Kidney (tissue), 14 donors: ENCODE measurements around the gene FOXK1. TPM values are rescaled to one million over a fixed set of nuclear protein-coding genes. Genes with fewer than 3 reads are reported as not detected.

Experiments used
- DNase-seq, 5 donors: peaks; one replicate each; pipeline ENCODE4 v3.0.0-alpha.2; 2013 to 2020
- FAIRE-seq: peaks from 2 replicates; lab custom pipeline; 2012; peaks lifted over from hg19 to GRCh38; lab: Jason Lieb, UNC
- H3K27ac ChIP-seq, 2 donors: one replicate each; pipeline ENCODE4 v1.7.0; 2013; ENCODE audit warnings: low read depth in 2 of 2, low read length in 2 of 2, inconsistent platforms in 1 of 2
- H3K27me3 ChIP-seq: one replicate; pipeline ENCODE4 v1.7.1; 2013; ENCODE audit warnings: low read length, inconsistent platforms; ENCODE audit not compliant: control insufficient read depth, insufficient read depth
- H3K36me3 ChIP-seq, 3 donors: one replicate each; pipeline versions ENCODE4 v1.7.0 to v1.7.1; 2013; ENCODE audit warnings: low read length in 3 of 3, control low read depth in 1 of 3, inconsistent platforms in 1 of 3; ENCODE audit not compliant: insufficient read depth in 3 of 3, control insufficient read depth in 2 of 3
- H3K4me1 ChIP-seq, 3 donors: one replicate each; pipeline versions ENCODE4 v1.7.0 to v1.7.1; 2013; ENCODE audit warnings: low read length in 3 of 3, inconsistent platforms in 1 of 3, low read depth in 1 of 3; ENCODE audit not compliant: control insufficient read depth in 2 of 3, insufficient read depth in 2 of 3
- H3K4me3 ChIP-seq, 3 donors: one replicate each; pipeline versions ENCODE4 v1.7.0 to v1.8.1; 2013; ENCODE audit warnings: low read length in 3 of 3, control low read depth in 1 of 3, inconsistent platforms in 1 of 3
- H3K9ac ChIP-seq, 3 donors: one replicate each; pipeline versions ENCODE4 v1.7.0 to v1.7.1; 2013; ENCODE audit warnings: low read length in 3 of 3, control low read depth in 1 of 3, inconsistent platforms in 1 of 3
- H3K9me3 ChIP-seq, 3 donors: one replicate each; pipeline versions ENCODE4 v1.7.0 to v1.7.1; 2013; ENCODE audit warnings: low read length in 3 of 3, control low read depth in 1 of 3, inconsistent platforms in 1 of 3; ENCODE audit not compliant: control insufficient read depth in 2 of 3, insufficient read depth in 1 of 3
- CTCF ChIP-seq: IDR thresholded peaks from 3 replicates; pipeline ENCODE4 v1.5.1; 2012; ENCODE audit warnings: mild to moderate bottlenecking, moderate library complexity, borderline replicate concordance; ENCODE audit not compliant: insufficient read depth; ENCODE audit errors: extremely low read depth
- intact Hi-C: fragments of 100-400 bp; cut with DNase I; formaldehyde crosslinking; loops from one replicate; pipeline ENCODE4 v1.11.1; 2022
- polyA plus RNA-seq: library from polyadenylated mRNA; stranded (reverse); fragments of 350-450 nt; fragmentation: Illumina TruSeq; extraction: RNeasy Lipid Tissue Mini Kit (QIAGEN cat#74804); gene quantifications from one replicate; pipeline ENCODE4 v1.2.3, GENCODE V29; 2014; ENCODE audit warnings: low read depth, low replicate concordance; ENCODE audit not compliant: insufficient read depth
- total RNA-seq: library from RNA; stranded (reverse); fragmentation: NEBNext Ultra II Directional; extraction: Animal tissue kit (Norgen Biotek cat#: 25700); gene quantifications from one replicate; pipeline ENCODE4 v1.2.1, GENCODE V29; 2021
- donor health status: control.
- donor health status: control.
- donor health status: control.
- donor health status: control.
- donor health status: control.
- donor health status: DM: yes; HTN: yes; CAD: no.
- donor health status: Normal renal cell carcinoma (clear cell type).

Gene FOXK1
- total and polyA plus RNA-seq, 2 donors from 2014 or later: 3.9 to 44.2 TPM

- Histone ChIP-seq H3K27ac (no peak overlapping the region), H3K9me3 (no peaks in the 10 kb centered on the region), H3K9ac (no peak overlapping the region), H3K36me3 (peaks cover 0 to 18% (median 3%) of the 10 kb centered on the region in 3 donors), H3K27me3 (no peaks in the 10 kb centered on the region), H3K4me3 (no peak overlapping the region), H3K4me1 (no peaks in the 10 kb centered on the region)
- intact Hi-C loops: no loop called here
- FAIRE-seq: no peak
- no peak for DNase-seq
- no peak for TF ChIP-seq CTCF
Measured at GRCh38 chr7:4790078-4790465, 108.0 kb downstream of the FOXK1 start.

- Histone ChIP-seq H3K9ac (no peak overlapping the region), H3K9me3 (no peaks in the 10 kb centered on the region), H3K36me3 (peaks cover 0 to 18% (median 3%) of the 10 kb centered on the region in 3 donors), H3K27me3 (no peaks in the 10 kb centered on the region), H3K4me3 (no peak overlapping the region), H3K4me1 (no peaks in the 10 kb centered on the region), H3K27ac (no peak overlapping the region)
- no peak for FAIRE-seq
- DNase-seq: no peak
- TF ChIP-seq CTCF: no peak
- intact Hi-C loops: no loop called here
Measured at GRCh38 chr7:4790516-4790991, 108.5 kb downstream of the FOXK1 start.

GRCh38 chr7:4791101-4791737 lies 109.1 kb downstream of the FOXK1 start:
- Histone ChIP-seq H3K4me3 (no peak overlapping the region), H3K36me3 (peaks cover 0 to 18% (median 3%) of the 10 kb centered on the region in 3 donors), H3K27me3 (no peaks in the 10 kb centered on the region), H3K9ac (no peak overlapping the region), H3K27ac (no peak overlapping the region), H3K9me3 (no peaks in the 10 kb centered on the region), H3K4me1 (no peaks in the 10 kb centered on the region)
- TF ChIP-seq CTCF: no peak
- intact Hi-C loops: no loop called here
- FAIRE-seq (no peak), DNase-seq (peak in 1 of 5 donors; percentile 72)
